ENCODE measurements around the gene PHF21A. TPM values are rescaled to one million over a fixed set of nuclear protein-coding genes. Genes with fewer than 3 reads are reported as not detected.

PHF21A gene
- total and polyA plus RNA-seq, 2 of the 13 experiments (the other 11 are each of a cell fraction or from before 2014, with no cell fraction given), result 4.1 to 34.6 TPM

GRCh38 chr11:45964911-45965389, 156.3 kb downstream of the PHF21A start (continued):
- TF ChIP-seq PRDM15 (CRISPR knock-in tag; IDR thresholded peaks at IDR 0.05) (no peak), RELA (CRISPR knock-in tag; IDR thresholded peaks at IDR 0.05) (no peak), MYPOP (CRISPR knock-in tag; IDR thresholded peaks at IDR 0.05) (no peak), ZNF605 (CRISPR knock-in tag; IDR thresholded peaks at IDR 0.05) (no peak), NFE2L1 (CRISPR knock-in tag; IDR thresholded peaks at IDR 0.05; ENCODE audit: borderline replicate concordance) (no peak), ZNF800 (CRISPR knock-in tag; IDR thresholded peaks at IDR 0.05) (no peak), ZNF513 (CRISPR knock-in tag; conservative IDR thresholded peaks at IDR 0.05) (no peak), ZNF570 (CRISPR knock-in tag; IDR thresholded peaks at IDR 0.05; ENCODE audit: borderline replicate concordance) (no peak), PAWR (CRISPR knock-in tag; IDR thresholded peaks at IDR 0.05; ENCODE audit: borderline replicate concordance) (no peak), ZNF780A (CRISPR knock-in tag; IDR thresholded peaks at IDR 0.05) (no peak), CBFB (CRISPR knock-in tag; IDR thresholded peaks at IDR 0.05) (no peak), FOXK1 (CRISPR knock-in tag; IDR thresholded peaks at IDR 0.05; ENCODE audit: borderline replicate concordance, low read depth) (peak; percentile 21; the same call in 1 of the 2 replicates), HOMEZ (CRISPR knock-in tag; IDR thresholded peaks at IDR 0.05; ENCODE audit: low read depth) (no peak), ZFP82 (CRISPR knock-in tag; IDR thresholded peaks at IDR 0.05; ENCODE audit: borderline replicate concordance) (no peak), XBP1 (CRISPR knock-in tag; IDR thresholded peaks at IDR 0.05) (no peak), ZNF549 (CRISPR knock-in tag; IDR thresholded peaks at IDR 0.05) (no peak), ZNF878 (CRISPR knock-in tag; IDR thresholded peaks at IDR 0.05) (0 out of 2 replicates have a peak, but pooled peaks have one; percentile 46), IKZF1 (IDR thresholded peaks at IDR 0.05) (no peak), ZNF770 (CRISPR knock-in tag; IDR thresholded peaks at IDR 0.05) (no peak)
